HG03575 (cell line): ENCODE data around the gene GRIK4.

Experiments used
- ATAC-seq: cut with Tn5 transposase; IDR thresholded peaks from one replicate; pipeline ENCODE4 v1.9.1; 2021; ENCODE audit not compliant: unreplicated experiment, insufficient number of reproducible peaks, low FRiP score; ENCODE audit errors: extremely low read depth

The GRIK4 gene, protein sequence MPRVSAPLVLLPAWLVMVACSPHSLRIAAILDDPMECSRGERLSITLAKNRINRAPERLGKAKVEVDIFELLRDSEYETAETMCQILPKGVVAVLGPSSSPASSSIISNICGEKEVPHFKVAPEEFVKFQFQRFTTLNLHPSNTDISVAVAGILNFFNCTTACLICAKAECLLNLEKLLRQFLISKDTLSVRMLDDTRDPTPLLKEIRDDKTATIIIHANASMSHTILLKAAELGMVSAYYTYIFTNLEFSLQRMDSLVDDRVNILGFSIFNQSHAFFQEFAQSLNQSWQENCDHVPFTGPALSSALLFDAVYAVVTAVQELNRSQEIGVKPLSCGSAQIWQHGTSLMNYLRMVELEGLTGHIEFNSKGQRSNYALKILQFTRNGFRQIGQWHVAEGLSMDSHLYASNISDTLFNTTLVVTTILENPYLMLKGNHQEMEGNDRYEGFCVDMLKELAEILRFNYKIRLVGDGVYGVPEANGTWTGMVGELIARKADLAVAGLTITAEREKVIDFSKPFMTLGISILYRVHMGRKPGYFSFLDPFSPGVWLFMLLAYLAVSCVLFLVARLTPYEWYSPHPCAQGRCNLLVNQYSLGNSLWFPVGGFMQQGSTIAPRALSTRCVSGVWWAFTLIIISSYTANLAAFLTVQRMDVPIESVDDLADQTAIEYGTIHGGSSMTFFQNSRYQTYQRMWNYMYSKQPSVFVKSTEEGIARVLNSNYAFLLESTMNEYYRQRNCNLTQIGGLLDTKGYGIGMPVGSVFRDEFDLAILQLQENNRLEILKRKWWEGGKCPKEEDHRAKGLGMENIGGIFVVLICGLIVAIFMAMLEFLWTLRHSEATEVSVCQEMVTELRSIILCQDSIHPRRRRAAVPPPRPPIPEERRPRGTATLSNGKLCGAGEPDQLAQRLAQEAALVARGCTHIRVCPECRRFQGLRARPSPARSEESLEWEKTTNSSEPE

DNA sequence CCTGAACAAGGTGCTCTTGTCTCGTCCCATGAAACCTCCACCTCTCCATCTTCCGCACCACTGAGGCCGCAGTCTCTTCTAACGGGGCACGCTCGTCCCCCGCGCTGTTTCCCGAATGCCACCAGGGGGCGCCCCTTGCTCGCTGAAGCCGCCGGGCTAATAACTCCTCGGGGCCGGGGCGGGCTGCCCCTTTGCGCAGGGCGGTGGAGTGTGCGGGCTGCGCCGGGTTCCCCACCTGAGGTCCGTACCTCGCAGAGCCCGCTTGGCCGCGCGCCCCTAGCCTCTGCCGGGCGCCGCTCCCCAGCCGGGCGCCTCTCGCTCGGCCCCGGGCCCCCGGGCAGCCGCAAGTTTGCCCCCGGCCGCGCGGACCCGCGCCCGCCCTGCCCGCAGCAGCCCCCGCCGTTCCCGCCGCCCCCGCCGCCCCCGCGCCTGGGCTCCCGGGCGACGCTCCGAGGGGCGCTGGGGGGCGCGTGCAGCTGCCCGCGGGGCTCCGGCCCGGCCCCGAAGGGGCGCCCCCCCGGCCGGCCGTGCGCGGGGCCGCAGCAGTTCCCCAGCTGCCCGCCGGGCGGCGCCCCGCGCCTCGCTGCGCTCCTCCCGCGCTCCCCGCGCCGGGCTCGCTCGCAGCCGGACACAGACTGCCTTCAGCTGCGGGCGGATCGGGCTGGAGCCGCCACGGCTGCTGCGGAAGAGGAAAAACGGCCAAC, at the start of gene GRIK4:
TSS of gene GRIK4 (plus strand) at position 633 of the 704 bp plus-strand sequence. CDS start 148,571 bp downstream, outside the sequence.
- no peak for ATAC-seq

DNA sequence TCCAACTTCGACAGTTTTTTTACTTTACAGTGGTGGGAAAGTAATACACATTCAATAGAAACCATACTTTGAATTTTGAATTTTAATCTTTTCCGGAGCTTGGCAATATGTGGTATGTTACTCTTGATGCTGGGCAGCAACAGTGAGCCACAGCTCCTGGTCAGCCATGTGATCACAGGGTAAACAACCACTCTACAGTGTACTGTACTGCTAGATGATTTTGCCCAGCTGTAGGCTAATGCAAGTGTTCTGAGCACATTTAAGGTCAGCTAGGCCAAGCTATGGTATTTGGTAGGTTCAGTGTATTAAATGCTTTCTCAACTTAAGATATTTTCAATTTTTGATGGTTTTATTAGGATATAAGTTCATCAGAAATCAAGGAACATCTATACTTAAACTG, 48.7 kb upstream of the GRIK4 start:
- no peak for ATAC-seq

GRCh38 chr11:120465921-120466534, 45.5 kb upstream of the GRIK4 start:
- ATAC-seq: no peak

- ATAC-seq: no peak
These were observed 43.9 kb upstream of the GRIK4 start for GRCh38 chr11:120467627-120468026.

GRCh38 chr11:120471131-120471530, 40.4 kb upstream of the GRIK4 start:
- no peak for ATAC-seq

DNA sequence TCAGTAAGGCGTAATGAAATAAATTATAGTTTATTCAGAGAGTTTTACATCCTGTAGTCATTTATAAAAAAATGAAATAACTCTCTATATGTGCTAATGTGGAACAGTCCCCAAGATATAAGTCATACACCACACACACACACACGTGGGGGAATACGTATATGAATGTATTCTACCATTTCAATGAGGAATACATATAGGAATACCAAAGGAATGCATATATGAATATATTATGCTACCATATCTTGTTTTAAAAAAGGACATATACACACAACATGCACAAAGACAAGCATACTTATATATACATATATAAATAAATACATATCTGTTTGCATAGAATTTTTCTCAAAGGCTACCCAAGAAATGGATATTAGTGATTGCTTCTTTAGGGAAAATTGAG, 39.6 kb upstream of the GRIK4 start:
- no peak for ATAC-seq

DNA sequence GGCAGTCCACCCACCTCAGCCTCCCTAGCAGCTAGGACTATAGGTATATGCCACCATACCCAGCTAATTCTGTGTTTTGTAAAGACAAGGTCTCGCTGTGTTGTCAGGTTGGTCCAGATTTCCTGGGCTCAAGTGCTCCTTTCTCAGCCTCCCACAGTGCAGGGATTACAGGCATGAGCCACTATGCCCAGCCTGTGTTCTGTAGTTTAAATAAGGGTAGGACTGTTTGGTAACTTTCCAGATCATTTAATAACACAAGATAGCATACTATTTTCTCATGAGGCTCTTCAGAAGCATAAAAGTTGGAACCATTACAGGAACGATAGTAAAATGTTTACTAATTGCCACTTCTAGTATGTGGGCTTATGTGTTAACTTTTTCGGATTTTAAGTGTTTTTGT, 38.0 kb upstream of the GRIK4 start:
- no peak for ATAC-seq

GRCh38 chr11:120482149-120482548, 29.4 kb upstream of the GRIK4 start:
- no peak for ATAC-seq

GRCh38 chr11:120484722-120485121, 26.8 kb upstream of the GRIK4 start:
- no peak for ATAC-seq

DNA sequence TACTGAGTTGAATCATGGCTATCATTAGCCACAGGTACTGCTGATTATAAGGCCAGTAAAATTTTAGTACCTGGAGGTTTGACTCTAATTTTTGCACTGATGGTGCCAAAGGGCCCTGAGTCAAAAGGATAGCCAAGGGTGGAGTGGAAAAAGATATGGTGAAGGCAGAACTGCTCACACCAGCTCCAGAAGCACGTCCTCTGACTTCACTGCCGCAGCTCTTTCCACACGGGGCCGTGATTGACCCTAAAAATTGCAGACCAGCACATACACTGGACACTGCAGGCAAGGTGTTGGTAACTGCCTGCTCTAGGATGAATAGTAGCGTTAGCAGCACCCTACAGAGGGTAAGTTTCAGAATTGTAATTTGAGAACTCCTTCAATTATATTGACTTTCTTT, 25.4 kb upstream of the GRIK4 start:
- ATAC-seq: no peak

- ATAC-seq: no peak
These were observed 21.7 kb upstream of the GRIK4 start for GRCh38 chr11:120489799-120490198.

- no peak for ATAC-seq
These were observed 19.1 kb upstream of the GRIK4 start for GRCh38 chr11:120492486-120492885.

- no peak for ATAC-seq
These were observed 17.0 kb upstream of the GRIK4 start for GRCh38 chr11:120494595-120494994.

GRCh38 chr11:120499088-120499487, 12.5 kb upstream of the GRIK4 start:
- no peak for ATAC-seq

DNA sequence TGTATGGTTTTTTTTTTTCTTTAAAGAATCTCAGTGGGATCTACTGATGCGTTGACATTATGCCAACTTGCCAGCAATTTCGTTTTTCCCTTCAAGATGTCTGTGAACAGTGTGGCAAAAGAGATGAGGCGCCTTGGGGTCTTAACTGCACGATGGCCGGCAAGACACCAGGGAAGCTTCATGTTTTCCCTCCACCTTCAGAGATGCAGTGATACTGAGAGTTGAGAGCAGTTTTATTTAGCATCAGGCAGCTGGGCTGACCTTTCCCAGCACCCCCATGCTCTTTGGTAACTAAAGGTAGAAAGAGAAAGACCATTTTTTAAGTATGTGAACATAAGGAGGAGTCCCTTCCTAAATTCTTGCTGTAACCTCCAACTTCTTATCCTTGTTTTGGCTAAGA, 11.7 kb upstream of the GRIK4 start:
- no peak for ATAC-seq

DNA sequence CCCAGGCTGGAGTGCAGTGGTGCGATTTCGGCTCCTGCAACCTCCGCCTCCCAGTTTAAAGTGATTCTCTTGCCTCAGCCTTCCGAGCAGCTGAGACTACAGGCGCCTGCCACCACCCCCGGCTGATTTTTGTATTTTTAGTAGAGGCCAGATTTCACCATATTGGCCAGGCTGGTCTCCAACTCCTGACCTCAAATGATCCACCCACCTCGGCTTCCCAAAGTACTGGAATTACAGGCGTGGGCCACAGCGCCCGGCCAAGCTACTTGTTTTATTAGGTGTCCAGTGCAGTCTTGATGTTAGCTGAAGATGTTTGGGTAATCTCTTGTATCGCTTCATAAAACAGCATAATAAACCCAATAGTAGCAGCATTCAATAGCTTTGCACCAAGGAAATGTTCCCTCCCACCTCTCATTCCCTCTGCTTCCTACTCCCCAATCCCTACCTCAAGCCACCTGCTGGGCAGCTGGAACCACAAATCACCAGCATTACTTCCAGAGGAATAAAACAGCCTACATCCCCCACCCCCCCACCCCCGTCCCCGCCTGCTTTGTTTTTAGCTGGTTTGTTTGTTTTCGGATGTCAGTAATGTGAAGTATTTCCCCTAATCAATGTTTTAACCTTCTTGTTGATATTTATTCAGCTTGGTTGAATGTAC, 11.0 kb upstream of the GRIK4 start:
- no peak for ATAC-seq

DNA sequence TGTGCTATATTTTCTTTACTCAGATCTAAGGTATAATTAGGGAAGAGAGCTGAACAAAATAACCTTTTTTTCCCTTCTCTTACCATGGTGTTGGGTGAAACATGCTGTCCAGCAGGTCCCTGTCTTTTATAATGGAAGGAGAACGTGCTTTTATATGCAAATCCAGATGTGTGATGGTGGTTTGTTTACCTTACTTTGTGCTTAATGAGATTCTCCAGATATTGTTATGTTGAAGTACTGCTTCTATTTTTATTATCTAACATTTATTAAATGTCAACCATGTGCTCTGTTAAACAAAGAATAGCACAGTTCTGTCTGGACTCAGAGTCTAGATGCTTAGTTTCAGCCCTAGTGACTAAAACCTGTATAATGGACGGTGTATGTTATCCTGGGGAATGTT, 10.1 kb upstream of the GRIK4 start:
- ATAC-seq: no peak

DNA sequence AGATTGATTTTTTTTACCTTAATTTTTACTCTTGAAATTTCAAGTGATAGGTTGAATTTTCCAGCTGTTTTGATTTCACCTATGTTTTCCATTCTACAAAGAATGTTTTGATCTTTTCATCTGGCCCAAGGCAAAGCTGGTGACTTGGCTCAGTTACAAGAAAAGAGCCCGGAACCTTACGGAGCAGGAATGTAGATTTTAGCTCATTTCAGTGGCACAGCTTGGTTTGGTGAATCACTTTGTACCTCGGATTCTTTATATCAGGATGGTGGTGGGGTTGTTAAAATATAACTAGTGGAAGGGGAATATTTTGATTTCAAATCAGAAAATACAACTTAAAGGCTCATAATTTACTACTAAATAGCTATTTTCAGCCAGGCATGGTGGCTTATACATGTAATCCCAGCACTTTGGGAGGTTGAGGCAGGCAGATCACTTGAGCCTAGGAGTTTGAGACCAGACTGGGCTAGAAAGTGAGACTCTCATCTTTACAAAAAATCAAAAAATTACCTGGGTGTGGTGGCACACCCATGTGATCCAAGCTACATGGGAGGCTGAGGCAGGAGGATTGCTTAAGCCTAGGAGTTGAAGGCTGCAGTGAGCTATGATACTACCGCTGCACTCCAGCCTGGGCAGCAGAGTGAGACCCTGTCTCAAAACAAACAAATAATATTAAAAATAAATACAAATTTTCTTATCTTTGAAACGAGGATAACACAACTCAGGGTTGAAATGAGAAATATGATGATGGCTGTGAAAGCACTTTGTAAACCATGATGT, 9.4 kb upstream of the GRIK4 start:
- ATAC-seq: no peak
